IPS-20b (cell line): ENCODE measurements around the gene CDKAL1.
"Not testable (repeated sequence)": the region's sequence is repeated elsewhere in the genome, so short reads cannot be mapped to it uniquely, and the experiment has no call there.

Experiments
- H3K27ac ChIP-seq: one replicate; pipeline ENCODE4 v1.5.1; 2013; ENCODE audit warnings: low read length
- H3K27me3 ChIP-seq: 2 replicates; pipeline ENCODE4 v1.6.1; 2013; ENCODE audit warnings: mild to moderate bottlenecking, low read length, inconsistent platforms; ENCODE audit not compliant: insufficient read depth
- H3K36me3 ChIP-seq: 2 replicates; pipeline ENCODE4 v1.6.1; 2013; ENCODE audit warnings: low read depth, mild to moderate bottlenecking, inconsistent platforms, low read length, moderate library complexity; ENCODE audit not compliant: insufficient read depth
- H3K4me1 ChIP-seq: 2 replicates; pipeline ENCODE4 v1.6.1; 2013; ENCODE audit warnings: mild to moderate bottlenecking, control low read depth, inconsistent platforms, low read length, moderate library complexity; ENCODE audit not compliant: insufficient read depth
- H3K4me3 ChIP-seq: 2 replicates; pipeline ENCODE4 v1.5.1; 2013; ENCODE audit warnings: mild to moderate bottlenecking, low read length, inconsistent platforms
- H3K9ac ChIP-seq: 2 replicates; pipeline ENCODE4 v1.6.1; 2013; ENCODE audit warnings: low read depth, mild to moderate bottlenecking, inconsistent platforms, low read length, moderate library complexity
- H3K9me3 ChIP-seq: 2 replicates; pipeline ENCODE4 v1.6.1; 2013; ENCODE audit warnings: mild to moderate bottlenecking, low read depth, low read length, inconsistent platforms; ENCODE audit not compliant: insufficient read depth

The CDKAL1 gene

DNA sequence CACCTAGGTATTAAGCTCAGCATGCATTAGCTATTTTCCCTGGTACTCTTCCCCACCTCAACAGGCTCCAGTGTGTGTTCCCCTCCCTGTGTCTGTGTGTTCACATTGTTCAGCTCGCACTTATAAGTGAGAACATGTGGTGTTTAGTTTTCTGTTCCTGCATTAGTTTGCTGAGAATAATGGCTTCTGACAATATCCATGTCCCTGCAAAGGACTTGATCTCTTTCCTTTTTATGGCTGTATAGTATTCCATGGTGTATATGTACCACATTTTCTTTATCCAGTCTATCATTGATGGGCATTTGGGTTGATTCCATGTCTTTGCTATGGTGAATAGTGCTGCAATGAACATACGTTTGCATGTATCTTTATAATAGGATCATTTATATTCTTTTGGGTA lies 521.2 kb downstream of the CDKAL1 start:
- not testable (repeated sequence) for H3K4me3 ChIP-seq, H3K27me3 ChIP-seq, H3K4me1 ChIP-seq, H3K9me3 ChIP-seq, H3K36me3 ChIP-seq, H3K9ac ChIP-seq, H3K27ac ChIP-seq

DNA sequence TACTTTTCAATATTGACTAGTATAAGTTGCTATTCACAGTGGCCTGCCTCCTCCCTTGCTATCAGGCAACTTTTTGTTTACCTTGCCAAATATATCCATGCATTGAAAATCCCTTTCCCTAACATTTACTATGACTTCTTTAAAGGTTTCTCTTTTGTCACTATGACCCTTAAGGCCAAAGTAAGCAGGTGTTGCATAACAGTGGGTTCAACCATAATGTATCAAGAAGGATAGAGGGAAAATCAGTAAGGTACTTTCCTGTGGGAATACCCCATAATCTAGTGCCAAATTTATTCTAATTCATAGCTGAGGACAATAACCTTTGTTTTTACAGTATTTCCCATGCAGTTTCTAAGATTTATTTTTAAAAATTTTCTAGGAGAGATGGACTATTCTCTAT lies 527.6 kb downstream of the CDKAL1 start:
- Histone ChIP-seq H3K36me3 (no peaks in the 10 kb centered on the region), H3K9me3 (no peaks in the 10 kb centered on the region), H3K4me3 (no peak overlapping the region), H3K4me1 (no peaks in the 10 kb centered on the region), H3K27ac (no peak overlapping the region), H3K27me3 (no peaks in the 10 kb centered on the region), H3K9ac (no peak overlapping the region)

DNA sequence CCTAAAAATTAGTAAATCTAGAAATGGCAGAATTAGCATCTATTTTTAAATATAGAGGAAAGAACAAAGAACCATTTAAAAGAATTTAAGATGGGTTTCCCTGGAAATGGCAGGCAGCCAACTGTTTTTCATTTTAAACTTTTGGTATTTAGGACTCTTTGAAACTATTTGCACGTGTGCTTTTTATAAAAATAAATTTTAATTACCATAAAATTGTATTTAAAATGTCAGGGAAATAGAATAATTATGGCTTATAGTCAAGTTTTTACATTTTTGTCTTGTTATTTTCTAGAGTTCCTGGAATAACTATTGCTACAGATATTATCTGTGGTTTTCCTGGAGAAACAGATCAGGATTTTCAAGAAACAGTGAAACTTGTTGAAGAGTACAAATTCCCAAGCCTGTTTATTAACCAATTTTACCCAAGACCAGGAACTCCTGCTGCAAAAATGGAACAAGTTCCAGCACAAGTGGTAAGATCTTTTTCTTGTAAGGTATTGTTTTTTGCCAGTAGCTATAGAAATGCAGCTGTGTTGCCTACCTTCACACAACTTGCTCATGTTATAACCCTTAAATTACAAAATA lies 530.6 kb downstream of the CDKAL1 start:
- Histone ChIP-seq H3K9ac (no peak overlapping the region), H3K36me3 (no peaks in the 10 kb centered on the region), H3K4me3 (no peak overlapping the region), H3K27ac (no peak overlapping the region), H3K27me3 (no peaks in the 10 kb centered on the region), H3K9me3 (no peaks in the 10 kb centered on the region), H3K4me1 (no peaks in the 10 kb centered on the region)

DNA sequence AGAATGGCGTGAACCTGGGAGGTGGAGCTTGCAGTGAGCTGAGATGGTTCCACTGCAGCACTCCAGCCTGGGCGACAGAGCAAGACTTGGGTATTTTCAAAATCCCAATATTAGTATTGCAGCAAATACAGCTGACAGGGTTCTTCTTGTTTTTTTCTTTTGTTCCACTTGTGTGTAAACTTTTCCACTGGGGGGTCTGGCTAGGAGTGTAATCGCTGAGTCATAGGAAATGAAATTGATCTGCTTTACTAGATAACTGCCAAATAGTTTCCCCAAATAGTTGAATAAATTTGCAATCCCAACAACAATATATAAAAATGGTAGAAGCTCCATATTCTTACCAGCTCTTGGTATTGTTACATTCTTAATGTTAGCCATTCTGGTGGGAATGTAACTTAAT lies 533.3 kb downstream of the CDKAL1 start:
- no peaks in the 10 kb centered on the region for H3K4me1 ChIP-seq
- H3K27ac ChIP-seq, result no peak overlapping the region
- H3K9ac ChIP-seq, result no peak overlapping the region
- no peaks in the 10 kb centered on the region for H3K36me3 ChIP-seq
- H3K9me3 ChIP-seq, result no peaks in the 10 kb centered on the region
- H3K4me3 ChIP-seq, result no peak overlapping the region
- H3K27me3 ChIP-seq, result no peaks in the 10 kb centered on the region

GRCh38 chr6:21070620-21071019 lies 536.4 kb downstream of the CDKAL1 start:
- Histone ChIP-seq H3K9me3 (no peaks in the 10 kb centered on the region), H3K27ac (no peak overlapping the region), H3K4me1 (no peaks in the 10 kb centered on the region), H3K36me3 (no peaks in the 10 kb centered on the region), H3K4me3 (no peak overlapping the region), H3K9ac (no peak overlapping the region), H3K27me3 (no peaks in the 10 kb centered on the region)

DNA sequence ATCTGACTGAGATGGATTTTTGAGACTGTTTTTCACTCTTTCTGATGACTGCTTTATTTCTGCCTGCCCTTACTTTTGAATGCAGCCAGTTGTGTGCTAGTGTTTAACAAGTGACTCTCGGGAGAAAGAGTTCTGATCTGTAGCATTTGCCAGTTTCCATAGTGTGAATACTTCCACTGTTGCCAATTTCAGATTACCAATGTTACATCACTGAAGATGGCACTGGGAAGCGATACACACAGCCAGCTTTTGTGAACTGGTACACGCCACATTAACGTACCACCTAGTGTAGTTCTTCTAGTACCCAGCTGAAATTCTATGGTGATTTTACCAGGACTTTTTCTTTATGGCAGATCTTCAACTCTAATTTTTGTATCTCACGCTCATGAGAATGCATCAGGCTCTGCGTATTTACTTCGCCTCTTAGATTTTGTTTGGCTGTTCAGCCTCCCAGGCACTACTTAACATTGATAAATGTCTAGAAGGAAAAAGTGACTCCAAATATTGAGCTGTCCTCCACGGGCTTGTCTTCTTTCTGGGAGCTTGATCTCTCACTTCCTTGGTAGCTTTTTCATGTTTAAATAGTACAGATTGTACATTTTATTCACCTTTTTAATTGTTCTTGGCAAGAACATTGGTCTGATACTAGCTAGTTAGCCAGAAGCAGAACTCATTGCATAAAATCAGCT lies 537.7 kb downstream of the CDKAL1 start:
- no peaks in the 10 kb centered on the region for H3K36me3 ChIP-seq
- no peak overlapping the region for H3K27ac ChIP-seq
- no peaks in the 10 kb centered on the region for H3K9me3 ChIP-seq
- no peak overlapping the region for H3K9ac ChIP-seq
- H3K27me3 ChIP-seq, result no peaks in the 10 kb centered on the region
- no peaks in the 10 kb centered on the region for H3K4me1 ChIP-seq
- H3K4me3 ChIP-seq, result no peak overlapping the region

- Histone ChIP-seq H3K4me3 (no peak overlapping the region), H3K9ac (no peak overlapping the region), H3K4me1 (peaks cover 3% of the 10 kb centered on the region), H3K27ac (no peak overlapping the region), H3K27me3 (no peaks in the 10 kb centered on the region), H3K36me3 (no peaks in the 10 kb centered on the region), H3K9me3 (no peaks in the 10 kb centered on the region)
Measured at GRCh38 chr6:21073318-21073839, 539.1 kb downstream of the CDKAL1 start.

GRCh38 chr6:21074484-21074883 lies 540.2 kb downstream of the CDKAL1 start:
- Histone ChIP-seq H3K36me3 (no peaks in the 10 kb centered on the region), H3K27me3 (no peaks in the 10 kb centered on the region), H3K9me3 (no peaks in the 10 kb centered on the region), H3K27ac (no peak overlapping the region), H3K9ac (no peak overlapping the region), H3K4me1 (peaks cover 7% of the 10 kb centered on the region), H3K4me3 (no peak overlapping the region)

- Histone ChIP-seq H3K27ac (no peak overlapping the region), H3K27me3 (no peaks in the 10 kb centered on the region), H3K4me1 (peaks cover 7% of the 10 kb centered on the region), H3K9me3 (no peaks in the 10 kb centered on the region), H3K9ac (no peak overlapping the region), H3K4me3 (no peak overlapping the region), H3K36me3 (no peaks in the 10 kb centered on the region)
Measured at GRCh38 chr6:21075986-21076385, 541.7 kb downstream of the CDKAL1 start.

DNA sequence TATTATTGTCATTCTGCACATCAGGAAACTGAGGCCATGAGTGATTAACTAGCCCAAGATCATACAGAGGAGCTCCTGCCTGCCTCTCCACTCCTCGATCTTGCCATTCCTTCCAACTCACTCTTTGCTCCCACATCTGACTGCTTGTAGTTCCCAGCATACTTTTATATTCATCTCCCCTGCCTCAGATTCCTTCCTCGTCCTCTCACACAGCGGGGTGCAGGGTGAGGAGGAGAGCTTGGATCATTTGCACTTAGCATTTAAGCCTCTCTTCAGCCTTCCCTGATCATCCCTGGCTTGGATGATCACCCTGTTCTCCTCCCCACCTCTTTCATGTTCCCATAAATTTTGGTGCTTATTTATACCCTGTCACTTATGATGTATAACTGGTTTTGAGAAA lies 544.2 kb downstream of the CDKAL1 start:
- H3K27me3 ChIP-seq, result no peaks in the 10 kb centered on the region
- H3K4me3 ChIP-seq, result no peak overlapping the region
- no peak overlapping the region for H3K9ac ChIP-seq
- no peak overlapping the region for H3K27ac ChIP-seq
- H3K36me3 ChIP-seq, result no peaks in the 10 kb centered on the region
- peaks cover 7% of the 10 kb centered on the region for H3K4me1 ChIP-seq
- no peaks in the 10 kb centered on the region for H3K9me3 ChIP-seq

DNA sequence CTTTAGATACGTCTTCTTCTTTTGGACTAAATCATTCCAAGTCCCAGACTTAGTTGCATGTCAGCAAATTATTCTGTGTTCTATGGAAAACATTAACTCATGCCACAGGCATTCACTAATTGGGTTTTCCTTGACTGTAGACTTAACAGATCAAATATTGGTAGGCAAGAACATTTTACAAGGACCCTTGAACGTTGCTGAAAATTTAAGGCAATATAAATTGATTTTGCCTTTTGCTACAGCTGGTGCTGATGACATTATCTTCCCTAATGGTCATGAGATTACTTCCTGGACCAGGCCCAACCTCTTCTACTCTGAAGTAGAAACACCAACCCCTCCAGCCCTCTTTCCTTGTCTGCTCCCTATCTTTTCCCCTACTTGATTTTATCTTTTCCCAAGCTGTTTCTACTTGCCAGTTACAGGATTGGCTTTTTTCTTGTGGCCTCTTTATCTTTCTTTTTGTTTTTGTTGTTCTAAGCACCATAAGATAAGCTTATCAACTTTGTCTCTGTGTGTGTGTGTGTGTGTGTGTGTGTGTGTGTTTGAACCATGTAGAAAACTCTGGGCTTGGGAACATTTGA lies 545.3 kb downstream of the CDKAL1 start:
- H3K27ac ChIP-seq, result no peak overlapping the region

DNA sequence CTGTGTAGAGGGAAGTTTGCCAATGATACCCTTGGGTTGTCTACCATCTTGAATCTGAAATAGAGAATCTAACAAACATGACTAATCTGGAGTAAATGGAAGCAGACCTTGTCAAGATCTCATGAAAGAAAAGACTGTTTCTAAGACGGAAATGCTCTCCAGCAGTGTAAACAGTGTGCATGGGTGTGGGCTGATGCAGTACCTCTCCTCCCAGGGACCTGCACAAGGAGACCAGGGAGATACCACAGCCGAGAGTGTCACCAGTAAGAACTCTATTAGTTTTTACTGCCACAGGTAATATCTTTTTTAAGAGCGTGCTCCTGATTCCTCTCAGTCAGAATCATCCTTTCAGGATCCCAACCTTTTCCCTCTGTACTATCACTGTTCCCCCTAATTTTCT lies 546.0 kb downstream of the CDKAL1 start:
- H3K4me3 ChIP-seq, result no peak overlapping the region
- no peaks in the 10 kb centered on the region for H3K36me3 ChIP-seq
- peaks cover 7% of the 10 kb centered on the region for H3K4me1 ChIP-seq
- no peak overlapping the region for H3K9ac ChIP-seq
- no peak overlapping the region for H3K27ac ChIP-seq
- no peaks in the 10 kb centered on the region for H3K27me3 ChIP-seq
- no peaks in the 10 kb centered on the region for H3K9me3 ChIP-seq

More for the DNA sequence above, 545.3 kb downstream of the CDKAL1 start:
- no peak overlapping the region for H3K4me3 ChIP-seq
- H3K4me1 ChIP-seq, result peaks cover 7% of the 10 kb centered on the region
- no peaks in the 10 kb centered on the region for H3K9me3 ChIP-seq
- H3K27me3 ChIP-seq, result no peaks in the 10 kb centered on the region
- H3K9ac ChIP-seq, result no peak overlapping the region
- no peaks in the 10 kb centered on the region for H3K36me3 ChIP-seq
